Ramos (cell line): Measurements from ENCODE around the gene PIK3CD.
"Not testable (repeated sequence)": the region's sequence is repeated elsewhere in the genome, so short reads cannot be mapped to it uniquely, and the experiment has no call there.

ENCODE experiments used
- in situ Hi-C: fragments of 300-500 bp; cut with MboI; formaldehyde crosslinking; loops from one replicate; pipeline ENCODE4 v1.14.3; 2022; ENCODE audit warnings: low sequenced_read_pairs; ENCODE audit not compliant: unreplicated experiment

Gene PIK3CD

DNA sequence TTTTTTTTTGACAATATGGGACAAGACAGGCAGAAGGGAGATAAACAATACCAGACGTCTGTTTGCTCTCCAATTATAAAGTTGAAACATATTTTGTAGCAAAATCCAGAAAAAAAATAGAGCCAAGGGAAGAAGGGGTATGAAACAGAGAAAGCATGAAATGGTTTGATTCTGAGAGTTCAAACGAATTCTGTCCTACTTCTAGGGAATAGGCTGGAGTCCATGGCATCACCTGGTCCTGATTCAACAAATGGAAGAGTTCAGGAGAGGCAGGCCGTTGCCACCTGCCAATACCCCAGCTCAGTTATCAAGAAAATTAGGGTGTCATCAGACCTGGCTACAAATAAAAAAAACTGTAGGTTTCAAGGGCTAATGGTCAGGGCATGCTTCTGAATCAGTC lies 100.4 kb downstream of the PIK3CD start:
- in situ Hi-C loops, result no loop called here

GRCh38 chr1:9753121-9753531 lies 101.6 kb downstream of the PIK3CD start:
- in situ Hi-C loops, result no loop called here

- in situ Hi-C loops, result no loop called here
Observed at GRCh38 chr1:9755441-9755995, 104.0 kb downstream of the PIK3CD start.

DNA sequence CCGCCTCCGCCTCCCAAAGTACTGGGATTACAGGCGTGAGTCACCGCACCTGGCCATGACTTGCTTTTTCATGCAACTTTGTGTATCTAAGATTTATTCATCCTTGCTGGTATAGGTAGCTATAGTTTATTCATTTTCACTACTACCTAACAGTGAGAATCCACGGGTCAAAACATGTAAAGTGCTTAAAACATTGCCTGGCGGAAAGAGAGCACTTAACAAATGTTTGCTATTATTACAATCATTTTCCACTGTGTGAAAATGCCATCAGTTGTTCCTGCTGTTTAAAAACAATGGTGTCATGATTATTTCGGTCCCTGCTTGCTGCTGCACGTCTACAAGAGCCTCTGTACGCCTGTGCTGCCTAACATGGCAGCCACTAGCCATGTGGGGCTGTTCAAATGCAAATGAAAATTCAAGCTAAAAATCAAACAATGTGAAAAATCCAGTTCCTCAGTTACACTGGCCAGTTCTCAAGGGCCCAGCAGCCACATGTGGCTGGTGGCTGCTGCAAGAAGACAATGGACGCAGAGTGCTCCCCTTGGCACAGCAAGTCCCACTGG lies 107.1 kb downstream of the PIK3CD start:
- in situ Hi-C loops, result no loop called here

DNA sequence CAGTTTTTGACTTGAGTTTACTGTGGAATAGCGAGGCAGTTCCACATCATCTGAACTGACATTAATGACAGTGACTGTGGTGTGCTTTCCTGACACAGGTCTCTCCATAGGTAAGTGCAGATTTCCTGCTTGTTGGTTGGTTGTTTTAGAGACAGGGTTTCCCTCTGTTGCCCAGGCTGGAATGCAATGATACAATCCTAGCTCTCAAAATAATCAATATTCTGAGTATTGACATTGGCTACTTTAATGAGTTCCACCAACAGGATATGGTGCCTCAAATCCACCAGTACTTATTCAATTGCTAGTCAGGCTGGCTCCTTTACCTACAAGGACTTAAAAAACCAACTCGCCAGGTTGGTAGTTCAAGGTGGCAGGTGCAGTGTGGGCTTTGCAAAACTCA lies 108.4 kb downstream of the PIK3CD start:
- in situ Hi-C loops, result no loop called here

GRCh38 chr1:9760824-9761223 lies 109.3 kb downstream of the PIK3CD start:
- in situ Hi-C loops, result no loop called here

GRCh38 chr1:9761855-9762254 lies 110.3 kb downstream of the PIK3CD start:
- in situ Hi-C loops, result no loop called here

- in situ Hi-C loops, result not testable (repeated sequence)
Observed at GRCh38 chr1:9762446-9762845, 110.9 kb downstream of the PIK3CD start.

GRCh38 chr1:9763914-9764313 lies 112.4 kb downstream of the PIK3CD start:
- in situ Hi-C loops, result no loop called here

DNA sequence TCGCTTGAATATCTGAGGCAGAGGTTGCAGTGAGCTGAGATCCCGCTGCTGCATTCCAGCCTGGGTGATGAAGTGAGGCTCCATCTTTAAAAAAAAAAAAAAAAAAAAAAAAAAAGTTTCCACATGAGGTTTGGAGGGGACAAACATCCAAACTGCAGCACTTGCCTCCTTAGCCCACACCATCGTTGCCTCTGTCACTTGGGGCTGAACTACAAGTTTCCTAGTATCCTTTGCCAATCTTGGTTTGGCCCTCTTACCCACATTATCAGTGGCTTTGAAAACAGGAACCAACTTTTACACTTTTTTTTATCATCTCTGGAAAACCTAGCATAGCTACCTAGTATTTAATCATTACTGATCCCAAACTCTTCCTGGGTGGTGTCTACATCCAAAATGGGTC lies 113.0 kb downstream of the PIK3CD start:
- in situ Hi-C loops, result no loop called here

DNA sequence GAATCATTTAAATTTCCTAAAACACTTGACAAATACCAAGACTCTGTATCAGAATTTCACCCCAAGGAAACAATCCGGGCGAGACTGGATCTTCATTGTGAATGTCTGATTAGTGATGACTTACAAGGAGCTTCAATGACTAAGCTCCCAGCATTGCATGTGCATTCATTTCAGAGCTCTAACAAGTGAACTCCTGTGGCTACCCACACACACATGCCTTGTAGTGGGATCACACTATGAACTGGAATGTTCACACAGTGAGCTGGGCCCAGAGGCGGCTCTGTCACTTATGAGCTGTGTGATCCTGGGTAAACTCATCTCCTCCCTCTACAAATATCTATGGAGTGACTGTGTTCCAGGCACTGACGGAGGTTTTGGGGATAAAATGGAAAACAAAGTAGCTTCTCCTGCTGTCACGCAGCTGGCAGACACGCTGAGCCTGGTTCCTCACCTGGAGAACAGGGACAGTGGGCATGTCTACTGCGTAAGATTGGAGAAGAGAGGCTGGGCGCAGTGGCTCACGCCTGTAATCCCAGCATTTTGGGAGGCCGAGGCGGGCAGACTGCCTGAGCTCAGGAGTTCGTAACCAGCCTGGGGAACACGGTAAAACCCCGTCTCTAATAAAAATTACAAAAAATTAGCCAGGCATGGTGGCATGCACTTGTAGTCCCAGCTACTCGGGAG lies 115.4 kb downstream of the PIK3CD start:
- in situ Hi-C loops, result no loop called here

GRCh38 chr1:9767964-9768668 lies 116.6 kb downstream of the PIK3CD start:
- in situ Hi-C loops, result no loop called here

GRCh38 chr1:9768983-9769382 lies 117.5 kb downstream of the PIK3CD start:
- in situ Hi-C loops, result no loop called here

DNA sequence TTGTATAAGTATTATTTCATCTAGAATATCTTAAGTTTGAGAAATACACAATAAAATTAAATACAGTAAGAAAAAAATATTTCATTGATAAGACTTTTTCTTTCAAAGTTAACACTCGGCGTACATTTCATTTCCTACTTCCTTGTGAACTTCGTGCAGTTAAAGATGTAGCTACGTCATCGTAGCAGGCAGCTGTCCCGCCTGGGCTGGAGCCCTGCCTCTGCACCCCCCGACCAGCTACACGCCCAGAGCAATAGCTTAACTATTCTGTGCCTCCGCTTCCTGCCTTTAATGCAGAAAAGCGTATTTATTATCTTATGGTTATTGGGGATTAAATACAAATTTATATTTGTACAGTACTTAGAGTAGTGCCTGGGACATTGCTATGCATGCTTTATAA lies 118.8 kb downstream of the PIK3CD start:
- in situ Hi-C loops, result no loop called here

DNA sequence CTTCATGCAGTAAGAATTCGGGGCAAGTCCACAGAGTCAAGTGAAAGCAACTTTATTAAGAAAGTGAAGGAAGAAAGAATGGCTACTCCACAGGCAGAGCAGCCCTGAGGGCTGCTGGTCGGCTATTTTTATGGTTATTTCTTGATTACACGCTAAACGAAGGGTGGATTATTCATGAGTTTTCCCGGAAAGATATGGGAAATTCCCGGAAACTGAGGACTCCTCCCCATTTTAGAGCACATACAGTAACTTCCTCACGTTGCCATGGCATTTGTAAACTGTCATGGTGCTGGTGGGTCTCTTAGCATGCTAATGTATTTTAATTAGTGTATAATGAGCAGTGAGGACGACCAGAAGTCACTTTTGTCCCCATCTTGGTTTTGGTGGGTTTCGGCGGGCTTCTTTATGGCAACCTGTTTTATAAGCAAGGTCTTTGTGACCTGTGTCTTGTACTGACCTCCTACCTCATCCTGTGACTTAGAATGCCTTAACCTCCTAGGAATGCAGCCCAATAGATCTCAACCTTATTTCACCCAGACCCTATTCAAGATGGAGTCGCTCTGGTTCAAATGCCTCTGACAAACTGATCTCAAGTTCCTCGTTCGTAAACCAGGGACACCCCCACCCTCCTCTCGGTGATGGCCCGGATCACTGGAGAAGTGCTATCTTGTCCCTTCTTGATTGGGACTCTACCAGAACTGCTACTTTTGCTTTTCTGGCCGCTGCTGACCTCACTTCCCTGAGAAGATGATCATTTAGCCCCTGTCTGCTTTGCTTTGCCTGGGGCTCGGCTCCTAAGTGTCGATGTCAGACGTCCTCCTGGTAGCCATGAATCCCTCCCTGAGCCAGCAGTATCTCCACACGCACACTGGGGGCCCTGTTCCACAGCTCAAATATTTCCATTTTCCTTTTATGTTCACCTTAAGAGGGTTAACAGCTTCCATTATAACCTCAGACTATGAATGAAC lies 123.5 kb downstream of the PIK3CD start:
- in situ Hi-C loops, result no loop called here

DNA sequence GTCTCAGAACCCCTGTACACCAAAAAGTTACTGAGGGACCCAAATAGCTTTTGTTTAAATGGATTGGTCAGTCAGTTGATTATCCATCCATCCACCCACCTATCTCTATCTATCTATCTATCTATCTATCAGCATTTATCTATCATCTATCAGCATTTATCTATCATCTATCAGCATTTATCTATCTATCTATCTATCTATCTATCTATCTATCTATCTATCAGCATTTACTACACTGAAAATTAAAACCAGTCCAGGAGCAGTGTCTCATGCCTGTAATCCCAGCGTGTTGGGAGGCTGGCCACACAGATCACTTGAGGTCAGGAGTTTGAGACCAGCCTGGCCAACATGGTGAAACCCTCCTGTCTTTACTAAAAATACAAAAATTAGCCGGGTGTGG lies 125.2 kb downstream of the PIK3CD start:
- in situ Hi-C loops, result no loop called here
